ENCODE measurements around the gene PGS1. TPM values are rescaled to one million over a fixed set of nuclear protein-coding genes. Genes with fewer than 3 reads are reported as not detected.

Gene PGS1
- polyA plus RNA-seq, 3 donors, result 26.0 to 87.1 (median 28.0) TPM

DNA sequence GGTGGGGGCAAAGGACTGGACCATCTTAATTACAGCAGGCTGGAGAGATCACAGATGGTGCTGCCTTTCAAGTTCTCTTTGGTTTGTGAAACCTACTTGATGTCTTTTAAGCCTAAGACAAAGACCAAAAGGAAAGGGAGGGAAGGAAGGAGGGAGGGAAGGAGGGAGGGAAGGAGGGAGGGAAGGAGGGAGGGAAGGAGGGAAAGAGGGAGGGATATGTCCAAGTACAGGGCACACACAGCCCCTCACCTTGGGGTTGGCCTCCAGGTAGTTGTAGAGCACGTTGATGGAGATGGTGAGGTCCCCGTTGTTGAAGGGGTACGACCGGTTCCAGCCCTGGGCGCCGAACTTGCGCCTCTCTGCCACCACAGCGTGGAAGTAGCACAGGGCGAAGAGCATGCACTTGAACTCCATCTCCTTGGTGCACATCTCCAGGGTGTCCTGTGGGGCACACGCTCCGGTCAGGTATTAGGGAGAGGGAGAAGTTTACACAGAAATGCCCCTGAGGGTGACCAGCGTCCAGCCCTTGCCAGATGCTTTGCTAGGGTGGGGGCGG lies 55.4 kb downstream of the PGS1 start:
- Mint-ChIP-seq H3K36me3 (peaks cover 14 to 15% of the 10 kb centered on the region in 2 donors), H3K9me3 (peaks cover 0 to 9% (median 3%) of the 10 kb centered on the region in 7 donors), H3K27me3 (ENCODE audit: low read depth in 3 of 3) (peaks cover 3 to 13% (median 12%) of the 10 kb centered on the region in 3 donors), H3K4me1 (peaks cover 4% of the 10 kb centered on the region), H3K27ac (peak overlapping the region in 3 of 7 donors; percentile 8 to 54 (median 26)), H3K4me3 (no peak overlapping the region)
- no peak for DNase-seq
- intact Hi-C loops (cut with micrococcal nuclease), result no loop called here
- Histone ChIP-seq H3K4me2 (replicated peaks; ENCODE audit: extremely low read depth, low read length, poor library complexity, severe bottlenecking) (no peak overlapping the region), H3K79me2 (ENCODE audit: insufficient read depth, low read length) (no peaks in the 10 kb centered on the region), H3K9ac (ENCODE audit: insufficient read depth, low read length, poor library complexity, severe bottlenecking) (no peak overlapping the region), H3K36me3 (replicated peaks in 1 of 2; ENCODE audit: control insufficient read depth in 1 of 2, insufficient read depth in 2 of 2, low read length in 2 of 2) (peaks cover 7 to 13% of the 10 kb centered on the region in 2 donors), H3K4me1 (ENCODE audit: control insufficient read depth in 1 of 2, insufficient read depth in 2 of 2, low read length in 2 of 2) (no peaks in the 10 kb centered on the region), H4K20me1 (ENCODE audit: insufficient read depth, low read length) (no peaks in the 10 kb centered on the region), H3K27me3 (ENCODE audit: control insufficient read depth in 2 of 2, insufficient read depth in 2 of 2, low read length in 2 of 2) (no peaks in the 10 kb centered on the region), H3K9me3 (replicated peaks in 1 of 2; ENCODE audit: control insufficient read depth in 1 of 2, insufficient read depth in 1 of 2, low read length in 2 of 2) (no peaks in the 10 kb centered on the region), H2AFZ (ENCODE audit: insufficient read depth, low read depth, low read length, poor library complexity, severe bottlenecking) (no peak overlapping the region), H3K4me3 (replicated peaks in 1 of 3; ENCODE audit: low read depth in 2 of 3, low read length in 3 of 3) (no peak overlapping the region), H3K27ac (ENCODE audit: low read depth in 1 of 2, low read length in 2 of 2) (no peak overlapping the region)
- 93% methylated on average over 7 of the region's 13 CpGs for WGBS (ENCODE audit: insufficient coverage)
- TF ChIP-seq, protein P1, sequence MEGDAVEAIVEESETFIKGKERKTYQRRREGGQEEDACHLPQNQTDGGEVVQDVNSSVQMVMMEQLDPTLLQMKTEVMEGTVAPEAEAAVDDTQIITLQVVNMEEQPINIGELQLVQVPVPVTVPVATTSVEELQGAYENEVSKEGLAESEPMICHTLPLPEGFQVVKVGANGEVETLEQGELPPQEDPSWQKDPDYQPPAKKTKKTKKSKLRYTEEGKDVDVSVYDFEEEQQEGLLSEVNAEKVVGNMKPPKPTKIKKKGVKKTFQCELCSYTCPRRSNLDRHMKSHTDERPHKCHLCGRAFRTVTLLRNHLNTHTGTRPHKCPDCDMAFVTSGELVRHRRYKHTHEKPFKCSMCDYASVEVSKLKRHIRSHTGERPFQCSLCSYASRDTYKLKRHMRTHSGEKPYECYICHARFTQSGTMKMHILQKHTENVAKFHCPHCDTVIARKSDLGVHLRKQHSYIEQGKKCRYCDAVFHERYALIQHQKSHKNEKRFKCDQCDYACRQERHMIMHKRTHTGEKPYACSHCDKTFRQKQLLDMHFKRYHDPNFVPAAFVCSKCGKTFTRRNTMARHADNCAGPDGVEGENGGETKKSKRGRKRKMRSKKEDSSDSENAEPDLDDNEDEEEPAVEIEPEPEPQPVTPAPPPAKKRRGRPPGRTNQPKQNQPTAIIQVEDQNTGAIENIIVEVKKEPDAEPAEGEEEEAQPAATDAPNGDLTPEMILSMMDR (IDR thresholded peaks at IDR 0.05), result no peak

DNA sequence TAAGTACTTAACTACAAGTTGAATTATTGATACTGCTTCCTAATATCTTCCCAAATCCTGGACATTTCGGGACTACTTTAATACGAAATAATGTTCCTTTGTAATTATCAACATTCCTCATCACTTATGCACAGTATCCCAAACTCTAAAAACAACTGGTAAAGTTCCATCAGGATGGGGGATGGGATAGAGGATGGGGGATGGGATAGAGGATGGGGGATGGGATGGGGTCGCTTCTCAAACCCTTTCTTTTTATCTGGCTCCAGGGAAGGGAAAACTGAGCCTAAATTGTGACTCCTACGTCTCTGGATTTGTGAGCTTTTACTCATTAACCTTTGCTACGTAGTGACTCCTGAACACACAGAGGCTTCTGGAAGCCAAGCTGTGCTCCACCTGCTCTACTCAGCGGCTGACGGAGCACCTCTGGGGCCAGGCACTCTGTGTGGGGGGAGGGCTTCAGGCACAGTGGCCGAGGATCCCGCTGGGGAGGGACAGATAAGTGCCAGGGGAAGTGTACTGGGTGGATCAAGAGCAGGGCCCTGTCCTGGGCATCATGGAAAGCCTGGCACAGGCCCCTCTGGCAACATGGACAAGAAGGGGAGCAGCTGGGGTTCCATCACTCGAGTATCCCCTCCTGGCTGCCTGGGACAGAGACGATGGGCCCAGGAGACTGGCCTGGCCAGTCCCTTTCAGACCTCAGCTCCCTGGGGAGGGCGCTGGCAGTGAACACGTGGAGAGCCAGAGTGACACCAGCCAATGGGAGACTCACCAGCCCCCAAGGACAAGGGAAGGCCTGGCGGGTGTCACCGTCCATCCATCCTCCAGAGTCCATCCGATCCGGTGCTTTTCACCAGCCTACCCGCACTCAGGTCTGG lies 56.2 kb downstream of the PGS1 start:
- Mint-ChIP-seq H3K9me3 (peaks cover 0 to 8% (median 3%) of the 10 kb centered on the region in 7 donors), H3K27me3 (ENCODE audit: low read depth in 3 of 3) (peaks cover 3 to 13% (median 11%) of the 10 kb centered on the region in 3 donors), H3K4me3 (no peak overlapping the region), H3K4me1 (peaks cover 4% of the 10 kb centered on the region), H3K27ac (peak overlapping the region in 5 of 7 donors; percentile 7 to 70 (median 59)), H3K36me3 (peaks cover 6 to 7% of the 10 kb centered on the region in 2 donors)
- Histone ChIP-seq H3K4me2 (replicated peaks; ENCODE audit: extremely low read depth, low read length, poor library complexity, severe bottlenecking) (no peak overlapping the region), H3K27ac (ENCODE audit: low read depth in 1 of 2, low read length in 2 of 2) (no peak overlapping the region), H3K9me3 (replicated peaks in 1 of 2; ENCODE audit: control insufficient read depth in 1 of 2, insufficient read depth in 1 of 2, low read length in 2 of 2) (no peaks in the 10 kb centered on the region), H3K36me3 (replicated peaks in 1 of 2; ENCODE audit: control insufficient read depth in 1 of 2, insufficient read depth in 2 of 2, low read length in 2 of 2) (peaks cover 0 to 5% of the 10 kb centered on the region in 2 donors), H3K27me3 (ENCODE audit: control insufficient read depth in 2 of 2, insufficient read depth in 2 of 2, low read length in 2 of 2) (no peaks in the 10 kb centered on the region), H4K20me1 (ENCODE audit: insufficient read depth, low read length) (no peaks in the 10 kb centered on the region), H3K79me2 (ENCODE audit: insufficient read depth, low read length) (no peaks in the 10 kb centered on the region), H2AFZ (ENCODE audit: insufficient read depth, low read depth, low read length, poor library complexity, severe bottlenecking) (no peak overlapping the region), H3K9ac (ENCODE audit: insufficient read depth, low read length, poor library complexity, severe bottlenecking) (no peak overlapping the region), H3K4me3 (replicated peaks in 1 of 3; ENCODE audit: low read depth in 2 of 3, low read length in 3 of 3) (no peak overlapping the region), H3K4me1 (ENCODE audit: control insufficient read depth in 1 of 2, insufficient read depth in 2 of 2, low read length in 2 of 2) (no peaks in the 10 kb centered on the region)
- DNase-seq, result no peak
- TF ChIP-seq, protein P1 (IDR thresholded peaks at IDR 0.05), result no peak
- intact Hi-C loops (cut with micrococcal nuclease), result no loop called here
- 79% methylated on average over 14 of the region's 18 CpGs for WGBS (ENCODE audit: insufficient coverage)

Data from CD14-positive monocyte (primary cell).